Stomach (tissue), 9 donors: ENCODE data around the gene CATSPER1. TPM values are rescaled to one million over a fixed set of nuclear protein-coding genes. Genes with fewer than 3 reads are reported as not detected.

Source experiments
- DNase-seq, 2 donors: peaks; one replicate each; pipeline versions ENCODE4 v3.0.0 to v3.0.0-alpha.2; 2013 to 2019
- H3K27ac ChIP-seq, 5 donors: fragments of 200-600 bp in 4 of 5; sonication (generic) in 4 of 5; one replicate each; pipeline ENCODE4 v1.5.1; 2013 to 2019; ENCODE audit warnings: mild to moderate bottlenecking in 1 of 5, moderate library complexity in 1 of 5
- H3K27me3 ChIP-seq, 3 donors: fragments of 200-600 bp; sonication (generic); one replicate each; pipeline ENCODE4 v1.5.1; 2017 to 2019; ENCODE audit warnings: mixed run types in 1 of 3
- H3K36me3 ChIP-seq, 4 donors: fragments of 200-600 bp; sonication (generic); 1 replicate in 3 of 4; 2 replicates in 1 of 4; pipeline ENCODE4 v1.5.1; 2016 to 2019
- H3K4me1 ChIP-seq, 4 donors: fragments of 200-600 bp; sonication (generic); one replicate each; pipeline ENCODE4 v1.5.1; 2016 to 2019
- H3K4me3 ChIP-seq, 4 donors: fragments of 200-600 bp; sonication (generic) in 3 of 4; one replicate each; pipeline ENCODE4 v1.5.1; 2016 to 2019; ENCODE audit warnings: mild to moderate bottlenecking in 1 of 4
- H3K9me3 ChIP-seq, 4 donors: fragments of 200-600 bp; sonication (generic); one replicate each; pipeline ENCODE4 v1.5.1; 2016 to 2019
- CTCF ChIP-seq, 7 experiments: fragments of 450-650 bp in 4 of 7; fragments of 200-600 bp in 3 of 7; sonication (generic) in 3 of 7; IDR thresholded peaks; one replicate each; pipeline ENCODE4 v1.5.1; 2016 to 2019; ENCODE audit warnings: antibody characterized with exemption in 7 of 7, control low read depth in 2 of 7, mild to moderate bottlenecking in 1 of 7
- EP300 ChIP-seq: sonication (generic); formaldehyde crosslinking; IDR thresholded peaks from one replicate; pipeline ENCODE4 v1.6.1; 2017; ENCODE audit warnings: antibody characterized with exemption
- POLR2A ChIP-seq, 4 donors: fragments of 450-650 bp; IDR thresholded peaks; one replicate each; pipeline ENCODE4 v1.6.1; 2016; ENCODE audit warnings: antibody characterized with exemption in 4 of 4, control low read depth in 2 of 4, mild to moderate bottlenecking in 1 of 4, moderate library complexity in 1 of 4
- POLR2AphosphoS5 ChIP-seq, 3 donors: sonication (generic); formaldehyde crosslinking; IDR thresholded peaks; one replicate each; pipeline ENCODE4 v1.6.1; 2016; ENCODE audit warnings: antibody characterized with exemption in 3 of 3
- WGBS, 5 donors: extraction: QIAGEN DNeasy Blood & Tissue Kit in 3 of 5; methylation state at CpG; one replicate each; pipeline versions ENCODE4 v1.1.5 to v1.1.7; 2013 to 2018; 5-methylcytosine and 5-hydroxymethylcytosine counted together
- intact Hi-C: fragments of 100-400 bp; cut with DNase I; formaldehyde crosslinking; loops from one replicate; pipeline ENCODE4 v1.15.1; 2023; ENCODE audit warnings: low total_unique reads
- polyA plus RNA-seq, 3 donors: library from polyadenylated mRNA; stranded (reverse); fragments of 200-250 nt; gene quantifications; one replicate each; pipeline ENCODE4 v1.2.3, GENCODE V29; 2013
- total RNA-seq, 5 donors: library from RNA; depleted of rRNA; stranded (reverse); fragments of >200 nt; gene quantifications; one replicate each; pipeline versions ENCODE4 v1.1.0 to v1.2.3, GENCODE V29; 2014 to 2016
- donor health status: healthy with polysubstance abuse.
- donor health status: Bipolar disorder and iron deficiency.
- donor health status: healthy.

The CATSPER1 gene
- total and polyA plus RNA-seq, 8 donors: 0.08 to 1.4 (median 0.68) TPM; not detected in 5

- TF ChIP-seq EP300 (no peak), CTCF (IDR thresholded peaks at IDR 0.05) (no peak)
- 56 to 67% (median 62%) methylated on average over 6 of the region's 6 CpGs for WGBS, 5 donors
- H3K27ac ChIP-seq: no peak overlapping the region
- H3K4me1 ChIP-seq: peaks cover 13 to 17% (median 16%) of the 10 kb centered on the region in 4 donors
- intact Hi-C loops: no loop called here
- H3K4me3 ChIP-seq: no peak overlapping the region
- H3K27me3 ChIP-seq: peaks cover 0 to 35% (median 19%) of the 10 kb centered on the region in 3 donors
- DNase-seq: no peak
- H3K36me3 ChIP-seq: no peaks in the 10 kb centered on the region
- no peaks in the 10 kb centered on the region for H3K9me3 ChIP-seq
Measured at GRCh38 chr11:66044757-66045156, 18.5 kb upstream of the CATSPER1 start.

- Histone ChIP-seq H3K4me1 (peaks cover 7 to 10% (median 9%) of the 10 kb centered on the region in 4 donors), H3K27ac (no peak overlapping the region), H3K27me3 (peaks cover 0 to 20% (median 8%) of the 10 kb centered on the region in 3 donors), H3K36me3 (no peaks in the 10 kb centered on the region), H3K4me3 (no peak overlapping the region), H3K9me3 (no peaks in the 10 kb centered on the region)
- WGBS, 5 donors: 96 to 98% (median 97%) methylated on average over 86 to 88 of the region's 88 CpGs
- DNase-seq: no peak
- intact Hi-C loops: no loop called here
- TF ChIP-seq CTCF (IDR thresholded peaks at IDR 0.05): no peak
- no peak for TF ChIP-seq EP300
- TF ChIP-seq POLR2AphosphoS5 (IDR thresholded peaks at IDR 0.05): no peak
- no peak for TF ChIP-seq POLR2A (IDR thresholded peaks at IDR 0.05)
Measured at GRCh38 chr11:66042996-66043906, 17.0 kb upstream of the CATSPER1 start.

GRCh38 chr11:66042227-66042995 lies 16.1 kb upstream of the CATSPER1 start:
- WGBS, 5 donors: 95 to 97% (median 96%) methylated on average over 65 to 81 of the region's 81 CpGs
- TF ChIP-seq POLR2AphosphoS5 (IDR thresholded peaks at IDR 0.05): no peak
- no peak for TF ChIP-seq EP300
- intact Hi-C loops: no loop called here

GRCh38 chr11:66039765-66040164 lies 13.5 kb upstream of the CATSPER1 start:
- intact Hi-C loops: no loop called here
- TF ChIP-seq CTCF (IDR thresholded peaks at IDR 0.05): no peak
- TF ChIP-seq EP300: no peak
- TF ChIP-seq POLR2A (IDR thresholded peaks at IDR 0.05): no peak
- no peak for TF ChIP-seq POLR2AphosphoS5 (IDR thresholded peaks at IDR 0.05)
- H3K4me1 ChIP-seq: peaks cover 0 to 2% (median 2%) of the 10 kb centered on the region in 4 donors
- H3K27me3 ChIP-seq: peaks cover 0 to 20% (median 0%) of the 10 kb centered on the region in 3 donors
- H3K9me3 ChIP-seq: no peaks in the 10 kb centered on the region
- WGBS, 5 donors: 69 to 92% (median 84%) methylated on average over 3 of the region's 3 CpGs
- no peak for DNase-seq
- no peak overlapping the region for H3K4me3 ChIP-seq
- no peak overlapping the region for H3K27ac ChIP-seq
- no peaks in the 10 kb centered on the region for H3K36me3 ChIP-seq

More at GRCh38 chr11:66042227-66042995, 16.1 kb upstream of the CATSPER1 start:
- H3K4me3 ChIP-seq: no peak overlapping the region
- peaks cover 0 to 13% (median 2%) of the 10 kb centered on the region in 3 donors for H3K27me3 ChIP-seq
- H3K27ac ChIP-seq: no peak overlapping the region
- H3K4me1 ChIP-seq: peaks cover 7 to 10% (median 9%) of the 10 kb centered on the region in 4 donors
- H3K36me3 ChIP-seq: no peaks in the 10 kb centered on the region
- DNase-seq: no peak
- H3K9me3 ChIP-seq: no peaks in the 10 kb centered on the region
